HL-60 (cell line): Measurements from ENCODE around the gene TXNRD2.

Experiments used
- DNase-seq, 2 experiments: peaks; one replicate each; pipeline ENCODE4 v3.0.0-alpha.2; 2010 to 2020; ENCODE audit warnings: low read depth in 1 of 2, low spot score in 1 of 2
- H3K27ac ChIP-seq: fragments of 250-450 bp; sonication (Bioruptor Pico); replicated peaks from 2 replicates; pipeline ENCODE4 v1.5.1; 2020; ENCODE audit warnings: mild to moderate bottlenecking, moderate library complexity
- H3K27me3 ChIP-seq: fragments of 250-450 bp; sonication (Bioruptor Pico); 2 replicates; pipeline ENCODE4 v1.5.1; 2021; ENCODE audit warnings: mild to moderate bottlenecking, moderate library complexity; ENCODE audit not compliant: insufficient read depth, poor library complexity, severe bottlenecking
- H3K4me3 ChIP-seq: replicated peaks from 2 replicates; pipeline ENCODE4 v1.5.1; 2011; ENCODE audit warnings: mild to moderate bottlenecking, control low read depth, low read length; ENCODE audit not compliant: insufficient read depth
- GABPA ChIP-seq: IDR thresholded peaks from 2 replicates; pipeline ENCODE4 v1.6.1; 2012; ENCODE audit warnings: low read depth
- POLR2AphosphoS5 ChIP-seq: IDR thresholded peaks from 2 replicates; pipeline ENCODE4 v1.6.1; 2012; ENCODE audit warnings: low read depth
- SPI1 ChIP-seq: IDR thresholded peaks from 2 replicates; pipeline ENCODE4 v1.6.1; 2012; ENCODE audit warnings: low read depth, mild to moderate bottlenecking, borderline replicate concordance
- TF ChIP-seq, protein P1 (sequence below): IDR thresholded peaks from one replicate; pipeline ENCODE4 v1.5.1; 2011; ENCODE audit warnings: low read length, control low read depth, inconsistent platforms; ENCODE audit not compliant: insufficient read depth
- TF ChIP-seq, protein P2 (sequence below): IDR thresholded peaks from 2 replicates; pipeline ENCODE4 v1.6.1; 2012; ENCODE audit warnings: low read depth; ENCODE audit not compliant: insufficient replicate concordance

The TXNRD2 gene

GRCh38 chr22:19872779-19873137, 68.9 kb downstream of the TXNRD2 start:
- Histone ChIP-seq H3K27me3 (no peaks in the 10 kb centered on the region), H3K27ac (no peak overlapping the region), H3K4me3 (no peak overlapping the region)
- TF ChIP-seq, protein P1, sequence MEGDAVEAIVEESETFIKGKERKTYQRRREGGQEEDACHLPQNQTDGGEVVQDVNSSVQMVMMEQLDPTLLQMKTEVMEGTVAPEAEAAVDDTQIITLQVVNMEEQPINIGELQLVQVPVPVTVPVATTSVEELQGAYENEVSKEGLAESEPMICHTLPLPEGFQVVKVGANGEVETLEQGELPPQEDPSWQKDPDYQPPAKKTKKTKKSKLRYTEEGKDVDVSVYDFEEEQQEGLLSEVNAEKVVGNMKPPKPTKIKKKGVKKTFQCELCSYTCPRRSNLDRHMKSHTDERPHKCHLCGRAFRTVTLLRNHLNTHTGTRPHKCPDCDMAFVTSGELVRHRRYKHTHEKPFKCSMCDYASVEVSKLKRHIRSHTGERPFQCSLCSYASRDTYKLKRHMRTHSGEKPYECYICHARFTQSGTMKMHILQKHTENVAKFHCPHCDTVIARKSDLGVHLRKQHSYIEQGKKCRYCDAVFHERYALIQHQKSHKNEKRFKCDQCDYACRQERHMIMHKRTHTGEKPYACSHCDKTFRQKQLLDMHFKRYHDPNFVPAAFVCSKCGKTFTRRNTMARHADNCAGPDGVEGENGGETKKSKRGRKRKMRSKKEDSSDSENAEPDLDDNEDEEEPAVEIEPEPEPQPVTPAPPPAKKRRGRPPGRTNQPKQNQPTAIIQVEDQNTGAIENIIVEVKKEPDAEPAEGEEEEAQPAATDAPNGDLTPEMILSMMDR: no peak
- TF ChIP-seq, protein P2, sequence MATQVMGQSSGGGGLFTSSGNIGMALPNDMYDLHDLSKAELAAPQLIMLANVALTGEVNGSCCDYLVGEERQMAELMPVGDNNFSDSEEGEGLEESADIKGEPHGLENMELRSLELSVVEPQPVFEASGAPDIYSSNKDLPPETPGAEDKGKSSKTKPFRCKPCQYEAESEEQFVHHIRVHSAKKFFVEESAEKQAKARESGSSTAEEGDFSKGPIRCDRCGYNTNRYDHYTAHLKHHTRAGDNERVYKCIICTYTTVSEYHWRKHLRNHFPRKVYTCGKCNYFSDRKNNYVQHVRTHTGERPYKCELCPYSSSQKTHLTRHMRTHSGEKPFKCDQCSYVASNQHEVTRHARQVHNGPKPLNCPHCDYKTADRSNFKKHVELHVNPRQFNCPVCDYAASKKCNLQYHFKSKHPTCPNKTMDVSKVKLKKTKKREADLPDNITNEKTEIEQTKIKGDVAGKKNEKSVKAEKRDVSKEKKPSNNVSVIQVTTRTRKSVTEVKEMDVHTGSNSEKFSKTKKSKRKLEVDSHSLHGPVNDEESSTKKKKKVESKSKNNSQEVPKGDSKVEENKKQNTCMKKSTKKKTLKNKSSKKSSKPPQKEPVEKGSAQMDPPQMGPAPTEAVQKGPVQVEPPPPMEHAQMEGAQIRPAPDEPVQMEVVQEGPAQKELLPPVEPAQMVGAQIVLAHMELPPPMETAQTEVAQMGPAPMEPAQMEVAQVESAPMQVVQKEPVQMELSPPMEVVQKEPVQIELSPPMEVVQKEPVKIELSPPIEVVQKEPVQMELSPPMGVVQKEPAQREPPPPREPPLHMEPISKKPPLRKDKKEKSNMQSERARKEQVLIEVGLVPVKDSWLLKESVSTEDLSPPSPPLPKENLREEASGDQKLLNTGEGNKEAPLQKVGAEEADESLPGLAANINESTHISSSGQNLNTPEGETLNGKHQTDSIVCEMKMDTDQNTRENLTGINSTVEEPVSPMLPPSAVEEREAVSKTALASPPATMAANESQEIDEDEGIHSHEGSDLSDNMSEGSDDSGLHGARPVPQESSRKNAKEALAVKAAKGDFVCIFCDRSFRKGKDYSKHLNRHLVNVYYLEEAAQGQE: no peak
- no peak for TF ChIP-seq SPI1
- no peak for TF ChIP-seq POLR2AphosphoS5
- TF ChIP-seq GABPA: no peak
- DNase-seq: no peak

DNA sequence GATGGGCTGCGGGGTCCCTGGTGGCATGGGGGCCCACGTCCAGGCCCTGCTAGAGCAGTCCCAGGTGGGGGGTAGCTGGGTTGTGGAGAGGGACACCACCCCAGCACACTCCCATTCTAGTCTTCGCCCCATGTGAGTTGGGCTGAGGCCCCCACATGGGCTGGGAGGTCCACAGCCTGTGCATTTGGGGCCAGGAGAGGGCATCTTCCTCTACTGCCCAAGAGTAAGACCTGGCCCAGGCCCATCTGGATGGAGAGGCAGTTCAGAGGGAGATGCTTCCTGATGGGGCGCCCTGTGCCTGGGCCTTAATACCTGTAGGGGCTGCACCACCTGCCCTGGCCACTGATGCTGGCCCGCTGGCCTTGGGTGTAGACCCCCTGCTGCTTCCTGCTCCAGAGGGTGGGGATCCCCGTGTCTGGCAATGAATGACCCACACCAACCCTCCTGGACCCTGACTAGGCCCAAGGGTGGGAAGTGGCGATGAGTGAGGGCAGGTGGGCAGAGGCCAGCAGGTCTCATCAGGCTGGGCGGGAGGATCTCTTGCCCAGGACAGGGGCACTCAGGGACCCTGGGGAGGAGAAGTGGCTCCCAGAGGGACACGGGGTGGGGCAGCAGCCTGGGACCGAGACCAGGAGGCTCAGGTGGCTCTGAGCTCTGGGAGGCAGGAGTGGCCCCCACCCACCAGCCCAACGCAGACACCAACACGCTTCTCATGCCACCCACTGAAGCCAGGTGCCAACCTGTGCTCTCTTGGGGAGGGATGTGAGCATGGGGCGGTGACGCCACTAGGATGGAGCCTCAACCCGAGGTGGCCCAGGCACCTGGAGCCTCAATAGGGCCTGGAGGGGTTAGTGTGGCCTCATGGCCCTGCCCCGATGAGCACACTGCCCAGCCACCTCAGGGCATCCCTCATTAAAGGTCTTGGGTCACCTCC, 69.5 kb downstream of the TXNRD2 start:
- TF ChIP-seq, protein P1: no peak
- no peaks in the 10 kb centered on the region for H3K27me3 ChIP-seq
- DNase-seq: no peak
- H3K4me3 ChIP-seq: no peak overlapping the region
- H3K27ac ChIP-seq: no peak overlapping the region

DNA sequence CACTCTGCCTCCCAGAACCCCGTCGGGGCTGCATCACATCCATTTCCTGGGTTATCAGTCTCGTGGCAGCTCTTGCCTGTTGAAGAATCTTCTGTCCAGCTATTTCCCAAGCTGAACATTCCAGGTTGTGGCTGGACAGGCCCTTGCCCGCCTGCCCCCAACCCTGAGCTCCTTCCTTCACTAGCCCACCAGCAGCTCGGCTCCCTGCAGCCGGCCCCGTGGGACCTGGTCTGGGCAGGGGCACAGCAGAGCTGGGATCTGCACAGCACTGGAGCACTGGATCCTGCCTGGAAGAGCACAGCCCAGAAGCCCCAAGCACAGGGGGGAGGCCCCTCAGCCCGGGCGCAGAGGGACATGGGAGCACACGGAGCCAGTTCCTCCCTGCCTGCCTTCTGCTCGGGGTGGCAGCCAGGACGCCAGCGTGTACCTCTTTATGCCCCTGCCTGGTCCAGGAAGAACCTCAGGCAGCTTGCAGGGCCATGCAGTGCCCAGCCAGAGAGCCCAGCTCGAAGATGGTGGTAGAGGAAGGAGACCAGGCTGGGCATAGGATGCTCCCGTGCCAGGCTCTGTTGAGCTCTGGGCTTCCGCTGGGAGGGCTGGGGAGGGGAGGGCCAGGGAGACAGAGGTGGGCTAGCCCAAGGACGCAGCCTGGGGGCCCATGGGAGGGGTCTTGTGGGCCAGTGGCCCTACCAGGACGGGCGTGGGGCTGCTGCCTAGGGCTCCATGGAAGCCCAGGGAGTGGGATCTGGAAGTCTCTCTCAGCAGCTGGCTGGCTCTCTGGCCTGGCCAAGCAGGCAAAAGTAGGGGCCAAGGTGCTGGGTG, 70.4 kb downstream of the TXNRD2 start:
- Histone ChIP-seq H3K27me3 (no peaks in the 10 kb centered on the region), H3K4me3 (no peak overlapping the region), H3K27ac (no peak overlapping the region)
- no peak for TF ChIP-seq SPI1
- DNase-seq: no peak

GRCh38 chr22:19870153-19871022, 71.2 kb downstream of the TXNRD2 start:
- no peak for DNase-seq
- Histone ChIP-seq H3K27ac (no peak overlapping the region), H3K27me3 (no peaks in the 10 kb centered on the region)

More at GRCh38 chr22:19870153-19871022, 71.2 kb downstream of the TXNRD2 start:
- no peak overlapping the region for H3K4me3 ChIP-seq
- TF ChIP-seq GABPA (no peak), POLR2AphosphoS5 (no peak), SPI1 (no peak)
- TF ChIP-seq, protein P1: no peak
- TF ChIP-seq, protein P2: no peak
